ENCODE results near the gene PRR11. TPM values are rescaled to one million over a fixed set of nuclear protein-coding genes. Genes with fewer than 3 reads are reported as not detected.

The PRR11 gene
- total RNA-seq, 2 donors from 2014 or later = 2.5 to 3.2 TPM

DNA sequence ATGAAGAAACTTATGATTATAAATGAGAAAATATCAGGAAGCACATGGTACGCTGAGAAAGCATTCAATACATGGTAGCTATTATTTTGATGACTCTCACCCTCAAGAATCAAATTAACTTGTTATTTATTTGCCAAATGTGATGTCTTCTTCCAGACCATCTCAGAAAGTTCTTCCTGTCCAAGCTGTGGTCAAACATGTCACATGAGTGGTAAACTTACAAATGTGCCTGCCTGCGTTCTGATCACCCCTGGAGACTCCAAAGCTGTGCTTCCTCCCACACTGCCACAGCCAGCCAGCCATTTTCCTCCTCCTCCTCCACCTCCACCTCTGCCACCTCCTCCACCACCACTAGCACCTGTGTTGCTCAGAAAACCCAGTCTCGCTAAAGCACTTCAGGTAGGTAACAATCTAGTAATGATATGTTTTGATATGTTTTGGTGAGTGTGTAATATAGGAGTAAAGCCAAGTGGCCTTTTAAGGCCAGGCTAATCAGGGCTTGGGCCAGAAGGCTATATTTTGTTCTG lies 37.9 kb downstream of the PRR11 start:
- no peaks in the 10 kb centered on the region for H3K4me1 ChIP-seq (replicated peaks)
- TF ChIP-seq, protein P1, sequence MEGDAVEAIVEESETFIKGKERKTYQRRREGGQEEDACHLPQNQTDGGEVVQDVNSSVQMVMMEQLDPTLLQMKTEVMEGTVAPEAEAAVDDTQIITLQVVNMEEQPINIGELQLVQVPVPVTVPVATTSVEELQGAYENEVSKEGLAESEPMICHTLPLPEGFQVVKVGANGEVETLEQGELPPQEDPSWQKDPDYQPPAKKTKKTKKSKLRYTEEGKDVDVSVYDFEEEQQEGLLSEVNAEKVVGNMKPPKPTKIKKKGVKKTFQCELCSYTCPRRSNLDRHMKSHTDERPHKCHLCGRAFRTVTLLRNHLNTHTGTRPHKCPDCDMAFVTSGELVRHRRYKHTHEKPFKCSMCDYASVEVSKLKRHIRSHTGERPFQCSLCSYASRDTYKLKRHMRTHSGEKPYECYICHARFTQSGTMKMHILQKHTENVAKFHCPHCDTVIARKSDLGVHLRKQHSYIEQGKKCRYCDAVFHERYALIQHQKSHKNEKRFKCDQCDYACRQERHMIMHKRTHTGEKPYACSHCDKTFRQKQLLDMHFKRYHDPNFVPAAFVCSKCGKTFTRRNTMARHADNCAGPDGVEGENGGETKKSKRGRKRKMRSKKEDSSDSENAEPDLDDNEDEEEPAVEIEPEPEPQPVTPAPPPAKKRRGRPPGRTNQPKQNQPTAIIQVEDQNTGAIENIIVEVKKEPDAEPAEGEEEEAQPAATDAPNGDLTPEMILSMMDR (IDR thresholded peaks at IDR 0.05) = no peak
- TF ChIP-seq POLR2AphosphoS5 (IDR thresholded peaks at IDR 0.05) = no peak
- no peak for TF ChIP-seq POLR2A (IDR thresholded peaks at IDR 0.05)
- H3K36me3 ChIP-seq = no peaks in the 10 kb centered on the region
- intact Hi-C loops (cut with DNase I) = no loop called here
- no peak overlapping the region for H3K4me3 ChIP-seq
- H3K27me3 ChIP-seq (replicated peaks; ENCODE audit: insufficient read depth) = no peaks in the 10 kb centered on the region
- no peak overlapping the region for H3K27ac ChIP-seq
- no peak for DNase-seq (ENCODE audit: low spot score)
- 92% methylated on average over 3 of the region's 3 CpGs for WGBS
- H3K9me3 ChIP-seq = no peaks in the 10 kb centered on the region

DNA sequence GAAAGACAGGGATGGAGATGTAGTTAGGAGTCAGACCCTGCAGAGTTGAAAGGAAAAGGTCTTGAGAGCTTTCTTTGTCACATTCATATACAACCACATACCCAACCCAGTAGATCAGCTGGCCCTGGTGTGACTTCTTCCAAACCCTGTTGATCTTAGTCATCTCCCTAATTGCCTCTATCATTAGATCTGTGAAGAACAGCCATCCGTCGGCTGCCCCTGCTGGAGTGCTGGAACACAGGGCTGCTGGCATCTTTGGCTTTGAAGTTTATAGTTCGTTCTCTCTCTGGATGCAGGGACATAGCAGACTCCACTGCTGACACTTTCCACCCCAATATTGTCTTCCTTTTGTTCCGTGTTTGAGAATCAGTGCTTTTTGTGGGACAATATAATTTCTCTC lies 43.9 kb downstream of the PRR11 start:
- no peak overlapping the region for H3K27ac ChIP-seq
- intact Hi-C loops (cut with DNase I) = no loop called here
- H3K27me3 ChIP-seq (replicated peaks; ENCODE audit: insufficient read depth) = no peaks in the 10 kb centered on the region
- TF ChIP-seq POLR2A (IDR thresholded peaks at IDR 0.05) = no peak
- TF ChIP-seq POLR2AphosphoS5 (IDR thresholded peaks at IDR 0.05) = no peak
- 93% methylated on average over 4 of the region's 4 CpGs for WGBS
- H3K4me3 ChIP-seq = no peak overlapping the region
- H3K4me1 ChIP-seq (replicated peaks) = no peaks in the 10 kb centered on the region
- no peak for DNase-seq (ENCODE audit: low spot score)
- no peaks in the 10 kb centered on the region for H3K9me3 ChIP-seq
- H3K36me3 ChIP-seq = no peaks in the 10 kb centered on the region

DNA sequence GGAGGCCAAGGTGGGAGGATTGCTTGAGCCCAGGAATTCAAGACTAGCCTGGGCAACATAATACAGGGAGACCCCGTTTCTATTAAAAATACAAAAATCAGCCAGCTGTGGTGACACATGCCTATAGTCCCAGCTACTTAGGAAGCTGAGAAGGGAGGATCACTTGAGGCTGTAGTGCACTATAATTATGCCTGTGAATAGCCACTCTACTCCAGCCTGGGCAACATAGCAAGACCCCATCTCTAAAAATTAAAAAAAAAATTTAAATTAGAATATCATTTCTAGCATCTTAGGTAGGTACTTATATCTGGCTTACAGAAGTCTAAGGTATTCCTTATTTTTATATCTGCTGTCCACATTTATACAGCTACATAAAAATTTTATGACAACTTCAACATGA lies 46.8 kb downstream of the PRR11 start:
- TF ChIP-seq POLR2AphosphoS5 (IDR thresholded peaks at IDR 0.05) (no peak), POLR2A (IDR thresholded peaks at IDR 0.05) (no peak)
- TF ChIP-seq, protein P1 (IDR thresholded peaks at IDR 0.05) = no peak
- Histone ChIP-seq H3K36me3 (no peaks in the 10 kb centered on the region), H3K4me1 (replicated peaks) (no peaks in the 10 kb centered on the region), H3K9me3 (no peaks in the 10 kb centered on the region), H3K27me3 (replicated peaks; ENCODE audit: insufficient read depth) (no peaks in the 10 kb centered on the region), H3K4me3 (no peak overlapping the region), H3K27ac (no peak overlapping the region)
- DNase-seq (ENCODE audit: low spot score) = no peak
- WGBS = 100% methylated on average over 1 of the region's 1 CpG
- intact Hi-C loops (cut with DNase I) = no loop called here

DNA sequence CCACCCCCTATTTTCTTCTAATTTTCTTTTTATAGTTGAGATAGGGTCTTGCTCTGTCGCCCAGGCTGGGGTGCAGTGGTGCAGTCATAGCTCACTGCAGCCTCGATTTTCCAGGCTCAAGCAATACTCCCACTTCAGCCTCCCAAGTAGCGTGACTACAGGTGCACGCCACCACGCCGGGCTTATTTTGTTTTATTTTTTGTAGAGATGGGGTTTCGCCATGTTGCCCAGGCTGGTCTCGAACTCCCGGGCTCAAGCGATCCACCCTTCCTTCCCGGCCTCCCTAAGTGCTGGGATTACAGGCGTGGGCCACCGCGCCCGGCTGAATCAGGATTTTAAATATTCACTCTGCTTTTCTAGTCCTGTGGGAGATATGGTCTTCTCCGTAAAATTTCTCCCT lies 63.8 kb downstream of the PRR11 start:
- H3K4me3 ChIP-seq = no peak overlapping the region
- H3K27ac ChIP-seq = no peak overlapping the region
- no peaks in the 10 kb centered on the region for H3K27me3 ChIP-seq (replicated peaks; ENCODE audit: insufficient read depth)
- no peaks in the 10 kb centered on the region for H3K36me3 ChIP-seq
- DNase-seq (ENCODE audit: low spot score) = no peak
- WGBS = 86% methylated on average over 16 of the region's 16 CpGs
- intact Hi-C loops (cut with DNase I) = loop anchor here (10.0 kb wide), 1 partner anchor 705 kb away; the partner anchor contains the start of gene MTMR4
- TF ChIP-seq POLR2AphosphoS5 (IDR thresholded peaks at IDR 0.05) (no peak), POLR2A (IDR thresholded peaks at IDR 0.05) (no peak)
- TF ChIP-seq, protein P1 (IDR thresholded peaks at IDR 0.05) = no peak
- H3K4me1 ChIP-seq (replicated peaks) = no peaks in the 10 kb centered on the region
- H3K9me3 ChIP-seq = no peaks in the 10 kb centered on the region

DNA sequence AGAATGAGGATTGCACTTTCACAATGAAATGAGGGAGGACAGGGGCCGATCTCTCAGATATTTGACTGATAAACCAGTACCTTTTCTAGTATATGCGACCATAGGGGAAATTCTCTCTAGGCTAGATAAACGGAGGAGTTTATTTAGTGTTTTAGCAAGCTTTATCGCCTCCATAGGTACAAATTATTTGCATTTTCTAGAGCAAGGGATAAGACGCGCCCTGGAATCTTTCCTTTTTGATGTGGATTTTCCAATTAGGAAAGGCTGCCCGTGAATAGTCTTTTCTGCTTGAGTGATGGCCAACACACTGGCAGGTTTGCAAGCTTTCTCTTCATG lies 64.4 kb downstream of the PRR11 start:
- no peaks in the 10 kb centered on the region for H3K9me3 ChIP-seq
- H3K27ac ChIP-seq = peak overlapping the region in 1 of 2 donors; percentile 77
- DNase-seq (ENCODE audit: low spot score) = no peak
- intact Hi-C loops (cut with DNase I) = loop anchor here (10.0 kb wide), 1 partner anchor 705 kb away; the partner anchor contains the start of gene MTMR4
- no peaks in the 10 kb centered on the region for H3K27me3 ChIP-seq (replicated peaks; ENCODE audit: insufficient read depth)
- 22% methylated on average over 7 of the region's 7 CpGs for WGBS
- H3K4me1 ChIP-seq (replicated peaks) = no peaks in the 10 kb centered on the region
- no peak for TF ChIP-seq POLR2A (IDR thresholded peaks at IDR 0.05)
- TF ChIP-seq POLR2AphosphoS5 (IDR thresholded peaks at IDR 0.05) = no peak
- TF ChIP-seq, protein P1 (IDR thresholded peaks at IDR 0.05) = no peak
- no peaks in the 10 kb centered on the region for H3K36me3 ChIP-seq
- H3K4me3 ChIP-seq = peak overlapping the region; percentile 57 to 71

All from prostate gland (tissue), 2 donors.